Retinal pigment epithelial cell (primary cell): ENCODE data around the gene CERS1.

ENCODE experiments used
- DNase-seq: peaks from one replicate; pipeline ENCODE4 v3.0.0-alpha.2; 2010; ENCODE audit warnings: low read depth
- H3K4me3 ChIP-seq: 2 replicates; pipeline ENCODE4 v1.5.1; 2011; ENCODE audit warnings: mild to moderate bottlenecking, low read length, control low read depth, moderate library complexity
- TF ChIP-seq, protein P1 (sequence below): conservative IDR thresholded peaks from 2 replicates; pipeline ENCODE4 v1.5.1; 2011; ENCODE audit warnings: low read depth, low read length, control low read depth, inconsistent platforms

The CERS1 gene

GRCh38 chr19:18858906-18859646 is 36.9 kb downstream of the CERS1 start:
- no peak for DNase-seq
- no peak overlapping the region for H3K4me3 ChIP-seq
- TF ChIP-seq, protein P1, sequence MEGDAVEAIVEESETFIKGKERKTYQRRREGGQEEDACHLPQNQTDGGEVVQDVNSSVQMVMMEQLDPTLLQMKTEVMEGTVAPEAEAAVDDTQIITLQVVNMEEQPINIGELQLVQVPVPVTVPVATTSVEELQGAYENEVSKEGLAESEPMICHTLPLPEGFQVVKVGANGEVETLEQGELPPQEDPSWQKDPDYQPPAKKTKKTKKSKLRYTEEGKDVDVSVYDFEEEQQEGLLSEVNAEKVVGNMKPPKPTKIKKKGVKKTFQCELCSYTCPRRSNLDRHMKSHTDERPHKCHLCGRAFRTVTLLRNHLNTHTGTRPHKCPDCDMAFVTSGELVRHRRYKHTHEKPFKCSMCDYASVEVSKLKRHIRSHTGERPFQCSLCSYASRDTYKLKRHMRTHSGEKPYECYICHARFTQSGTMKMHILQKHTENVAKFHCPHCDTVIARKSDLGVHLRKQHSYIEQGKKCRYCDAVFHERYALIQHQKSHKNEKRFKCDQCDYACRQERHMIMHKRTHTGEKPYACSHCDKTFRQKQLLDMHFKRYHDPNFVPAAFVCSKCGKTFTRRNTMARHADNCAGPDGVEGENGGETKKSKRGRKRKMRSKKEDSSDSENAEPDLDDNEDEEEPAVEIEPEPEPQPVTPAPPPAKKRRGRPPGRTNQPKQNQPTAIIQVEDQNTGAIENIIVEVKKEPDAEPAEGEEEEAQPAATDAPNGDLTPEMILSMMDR: no peak

DNA sequence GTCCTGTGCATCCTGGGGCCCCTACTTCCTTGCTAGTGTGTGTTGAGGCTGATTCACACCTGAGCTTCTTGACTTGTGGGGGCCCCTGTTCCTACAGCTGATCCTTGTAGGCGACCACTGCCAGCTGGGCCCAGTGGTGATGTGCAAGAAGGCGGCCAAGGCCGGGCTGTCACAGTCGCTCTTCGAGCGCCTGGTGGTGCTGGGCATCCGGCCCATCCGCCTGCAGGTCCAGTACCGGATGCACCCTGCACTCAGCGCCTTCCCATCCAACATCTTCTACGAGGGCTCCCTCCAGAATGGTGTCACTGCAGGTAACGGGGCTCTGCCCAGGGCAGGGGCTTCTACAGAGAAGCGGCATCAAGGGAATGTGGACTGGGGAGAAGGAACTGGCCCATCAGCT is 38.7 kb downstream of the CERS1 start:
- TF ChIP-seq, protein P1: no peak
- DNase-seq: no peak
- H3K4me3 ChIP-seq: no peak overlapping the region

GRCh38 chr19:18856385-18857126 is 39.4 kb downstream of the CERS1 start:
- DNase-seq: no peak
- TF ChIP-seq, protein P1: peak; percentile 44
- H3K4me3 ChIP-seq: no peak overlapping the region

GRCh38 chr19:18855647-18856384 is 40.1 kb downstream of the CERS1 start:
- no peak overlapping the region for H3K4me3 ChIP-seq
- TF ChIP-seq, protein P1: no peak

GRCh38 chr19:18854982-18855381 is 41.0 kb downstream of the CERS1 start:
- DNase-seq: no peak
- TF ChIP-seq, protein P1: no peak

More at GRCh38 chr19:18855647-18856384, 40.1 kb downstream of the CERS1 start:
- no peak for DNase-seq

GRCh38 chr19:18853755-18854427 is 42.1 kb downstream of the CERS1 start:
- TF ChIP-seq, protein P1: no peak
- no peak for DNase-seq
- no peak overlapping the region for H3K4me3 ChIP-seq

More at GRCh38 chr19:18854982-18855381, 41.0 kb downstream of the CERS1 start:
- no peak overlapping the region for H3K4me3 ChIP-seq
